ENCODE results near the gene TICRR. TPM values are rescaled to one million over a fixed set of nuclear protein-coding genes. Genes with fewer than 3 reads are reported as not detected.
A peak's percentile ranks its signal among the peaks of the same experiment; 100 is the strongest.

Gene TICRR
- total RNA-seq, 1 donor, result 0.72 TPM

GRCh38 chr15:89621547-89621946 lies 46.3 kb downstream of the TICRR start:
- Histone ChIP-seq H3K36me3 (ENCODE audit: insufficient read depth, low read length) (peaks cover 56% of the 10 kb centered on the region), H3K79me2 (ENCODE audit: insufficient read depth, low read length) (no peaks in the 10 kb centered on the region), H3K27me3 (ENCODE audit: insufficient read depth, low read length) (no peaks in the 10 kb centered on the region), H3K9me3 (ENCODE audit: low read depth, low read length) (no peaks in the 10 kb centered on the region), H4K20me1 (ENCODE audit: insufficient read depth, low read length) (no peaks in the 10 kb centered on the region), H3K4me2 (ENCODE audit: insufficient read depth, low read length) (no peak overlapping the region), H3K4me3 (ENCODE audit: insufficient read depth, low read length) (no peak overlapping the region), H2AFZ (ENCODE audit: low read length) (no peak overlapping the region), H3K27ac (ENCODE audit: low read depth, low read length) (no peak overlapping the region), H3K4me1 (ENCODE audit: insufficient read depth, low read length) (no peaks in the 10 kb centered on the region)
- TF ChIP-seq CTCF (IDR thresholded peaks at IDR 0.05; ENCODE audit: extremely low read depth, low read depth, low read length), result no peak
- no peak for DNase-seq (ENCODE audit: insufficient read length, low spot score, missing footprints)

- H2AFZ ChIP-seq (ENCODE audit: low read length), result no peak overlapping the region
- H3K79me2 ChIP-seq (ENCODE audit: insufficient read depth, low read length), result no peaks in the 10 kb centered on the region
- no peak overlapping the region for H3K4me3 ChIP-seq (ENCODE audit: insufficient read depth, low read length)
- H4K20me1 ChIP-seq (ENCODE audit: insufficient read depth, low read length), result no peaks in the 10 kb centered on the region
- peaks cover 72% of the 10 kb centered on the region for H3K36me3 ChIP-seq (ENCODE audit: insufficient read depth, low read length)
- H3K27ac ChIP-seq (ENCODE audit: low read depth, low read length), result no peak overlapping the region
- H3K27me3 ChIP-seq (ENCODE audit: insufficient read depth, low read length), result no peaks in the 10 kb centered on the region
- H3K4me1 ChIP-seq (ENCODE audit: insufficient read depth, low read length), result no peaks in the 10 kb centered on the region
- H3K4me2 ChIP-seq (ENCODE audit: insufficient read depth, low read length), result no peak overlapping the region
- H3K9me3 ChIP-seq (ENCODE audit: low read depth, low read length), result no peaks in the 10 kb centered on the region
- DNase-seq (ENCODE audit: insufficient read length, low spot score, missing footprints), result peak; percentile 75
- no peak for TF ChIP-seq CTCF (IDR thresholded peaks at IDR 0.05; ENCODE audit: extremely low read depth, low read depth, low read length)
Observed at GRCh38 chr15:89623165-89623564, 47.9 kb downstream of the TICRR start.

GRCh38 chr15:89625716-89626115 lies 50.4 kb downstream of the TICRR start:
- no peak for TF ChIP-seq CTCF (IDR thresholded peaks at IDR 0.05; ENCODE audit: extremely low read depth, low read depth, low read length)
- Histone ChIP-seq H3K27me3 (ENCODE audit: insufficient read depth, low read length) (no peaks in the 10 kb centered on the region), H3K36me3 (ENCODE audit: insufficient read depth, low read length) (peaks cover 83% of the 10 kb centered on the region)

GRCh38 chr15:89627256-89627970 lies 52.1 kb downstream of the TICRR start:
- peaks cover 90% of the 10 kb centered on the region for H3K36me3 ChIP-seq (ENCODE audit: insufficient read depth, low read length)

More at GRCh38 chr15:89625716-89626115, 50.4 kb downstream of the TICRR start:
- H3K79me2 ChIP-seq (ENCODE audit: insufficient read depth, low read length), result no peaks in the 10 kb centered on the region
- no peak overlapping the region for H3K27ac ChIP-seq (ENCODE audit: low read depth, low read length)
- H4K20me1 ChIP-seq (ENCODE audit: insufficient read depth, low read length), result no peaks in the 10 kb centered on the region
- no peak overlapping the region for H3K4me3 ChIP-seq (ENCODE audit: insufficient read depth, low read length)
- DNase-seq (ENCODE audit: insufficient read length, low spot score, missing footprints), result peak; percentile 73
- H3K9me3 ChIP-seq (ENCODE audit: low read depth, low read length), result no peaks in the 10 kb centered on the region
- no peak overlapping the region for H3K4me2 ChIP-seq (ENCODE audit: insufficient read depth, low read length)
- no peaks in the 10 kb centered on the region for H3K4me1 ChIP-seq (ENCODE audit: insufficient read depth, low read length)
- no peak overlapping the region for H2AFZ ChIP-seq (ENCODE audit: low read length)

More at GRCh38 chr15:89627256-89627970, 52.1 kb downstream of the TICRR start:
- Histone ChIP-seq H3K9me3 (ENCODE audit: low read depth, low read length) (no peaks in the 10 kb centered on the region), H3K4me2 (ENCODE audit: insufficient read depth, low read length) (no peak overlapping the region), H4K20me1 (ENCODE audit: insufficient read depth, low read length) (no peaks in the 10 kb centered on the region), H3K4me3 (ENCODE audit: insufficient read depth, low read length) (no peak overlapping the region), H2AFZ (ENCODE audit: low read length) (no peak overlapping the region), H3K27me3 (ENCODE audit: insufficient read depth, low read length) (no peaks in the 10 kb centered on the region), H3K4me1 (ENCODE audit: insufficient read depth, low read length) (no peaks in the 10 kb centered on the region), H3K27ac (ENCODE audit: low read depth, low read length) (no peak overlapping the region), H3K79me2 (ENCODE audit: insufficient read depth, low read length) (no peaks in the 10 kb centered on the region)
- peak; percentile 79 for DNase-seq (ENCODE audit: insufficient read length, low spot score, missing footprints)
- no peak for TF ChIP-seq CTCF (IDR thresholded peaks at IDR 0.05; ENCODE audit: extremely low read depth, low read depth, low read length)

Data from osteoblast (primary cell).